Hepatocyte (in vitro differentiated cells): Measurements from ENCODE around the gene CACNA1C.

Source experiments
- EZH2 ChIP-seq: fragments of 200-600 bp; sonication (generic); IDR thresholded peaks from 2 replicates; pipeline ENCODE4 v1.6.1; 2016; ENCODE audit warnings: antibody characterized with exemption, mild to moderate bottlenecking, borderline replicate concordance
- EZH2phosphoT487 ChIP-seq: fragments of 200-600 bp; sonication (generic); IDR thresholded peaks from one replicate; pipeline ENCODE4 v1.6.1; 2018; ENCODE audit warnings: antibody characterized with exemption, mild to moderate bottlenecking, low read depth, moderate library complexity; ENCODE audit not compliant: unreplicated experiment, severe bottlenecking

DNA sequence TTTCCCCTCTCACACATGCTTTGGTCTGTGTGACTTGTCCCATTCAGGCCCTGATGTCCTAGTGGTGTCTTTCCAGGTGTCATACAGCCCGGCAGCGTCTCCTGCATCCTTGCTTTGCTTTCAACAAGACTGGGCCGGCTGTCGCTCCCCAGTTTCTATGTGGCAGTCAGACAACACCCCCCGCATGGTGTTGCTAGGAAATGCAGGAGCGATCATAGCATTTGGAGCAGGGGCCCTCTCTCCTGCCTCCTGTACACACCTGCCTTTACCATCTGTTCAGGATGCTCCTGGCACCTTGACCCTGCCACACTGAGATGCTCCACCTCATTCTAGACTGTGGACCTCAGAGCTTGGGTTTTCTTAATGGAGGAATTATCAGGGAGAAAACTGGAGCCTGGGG lies 29.5 kb downstream of the CACNA1C start:
- TF ChIP-seq EZH2: no peak
- TF ChIP-seq EZH2phosphoT487: no peak
